BLaER1 (cell line): Measurements from ENCODE around the gene DDTL.
"Not testable (repeated sequence)": the region's sequence is repeated elsewhere in the genome, so short reads cannot be mapped to it uniquely, and the experiment has no call there.

Experiments used
- H3K27ac ChIP-seq: shearing (Covaris generic); formaldehyde crosslinking; 2 replicates; pipeline ENCODE4 v1.8.1; 2022
- H3K27me3 ChIP-seq: shearing (Covaris generic); formaldehyde crosslinking; 2 replicates; pipeline ENCODE4 v1.8.1; 2022
- H3K36me3 ChIP-seq: shearing (Covaris generic); formaldehyde crosslinking; 2 replicates; pipeline ENCODE4 v1.8.1; 2022
- H3K4me1 ChIP-seq: shearing (Covaris generic); formaldehyde crosslinking; 2 replicates; pipeline ENCODE4 v1.8.1; 2022
- H3K4me2 ChIP-seq: shearing (Covaris generic); formaldehyde crosslinking; 2 replicates; pipeline ENCODE4 v1.8.1; 2022
- H3K4me3 ChIP-seq: shearing (Covaris generic); formaldehyde crosslinking; 2 replicates; pipeline ENCODE4 v1.8.1; 2022
- H3K9ac ChIP-seq: shearing (Covaris generic); formaldehyde crosslinking; 2 replicates; pipeline ENCODE4 v1.8.1; 2022
- H3K9me3 ChIP-seq: shearing (Covaris generic); formaldehyde crosslinking; 2 replicates; pipeline ENCODE4 v1.8.1; 2022
- H4K20me1 ChIP-seq: shearing (Covaris generic); formaldehyde crosslinking; 2 replicates; pipeline ENCODE4 v1.8.1; 2022
- Cebpa-rat ChIP-seq: shearing (Covaris generic); IDR thresholded peaks from 2 replicates; pipeline ENCODE4 v1.8.1; 2022

Gene DDTL

GRCh38 chr22:23954193-23954990 lies 12.3 kb upstream of the DDTL start:
- not testable (repeated sequence) for H3K36me3 ChIP-seq, H3K4me3 ChIP-seq, H3K4me2 ChIP-seq, H3K27ac ChIP-seq, H3K4me1 ChIP-seq, H3K9me3 ChIP-seq, H3K27me3 ChIP-seq, H3K9ac ChIP-seq, H4K20me1 ChIP-seq

GRCh38 chr22:23954991-23955305 lies 11.7 kb upstream of the DDTL start:
- not testable (repeated sequence) for H4K20me1 ChIP-seq, H3K27ac ChIP-seq, H3K9me3 ChIP-seq, H3K4me1 ChIP-seq, H3K36me3 ChIP-seq, H3K9ac ChIP-seq, H3K4me2 ChIP-seq, H3K4me3 ChIP-seq, H3K27me3 ChIP-seq

DNA sequence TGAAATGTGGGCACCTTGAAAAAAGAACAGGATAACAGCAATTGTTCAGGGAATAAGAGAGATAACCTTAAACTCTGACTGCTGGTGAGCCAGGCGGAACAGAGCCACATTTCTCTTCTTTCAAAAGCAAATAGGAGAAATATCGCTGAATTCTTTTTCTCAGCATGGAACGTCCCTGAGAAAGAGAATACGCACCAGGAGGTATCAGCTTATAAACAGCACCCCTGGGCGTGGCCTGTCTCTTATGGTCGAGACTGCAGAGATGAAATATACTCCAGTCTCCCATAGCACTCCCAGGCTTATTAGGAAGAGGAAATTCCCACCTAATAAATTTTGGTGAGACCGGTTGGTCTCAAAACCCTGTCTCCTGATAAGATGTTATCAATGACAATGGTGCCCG lies 10.8 kb upstream of the DDTL start:
- not testable (repeated sequence) for H3K4me2 ChIP-seq, H3K4me3 ChIP-seq, H3K36me3 ChIP-seq, H3K9me3 ChIP-seq, H3K27ac ChIP-seq, H3K4me1 ChIP-seq, H3K9ac ChIP-seq, H4K20me1 ChIP-seq
- peaks cover 17% of the 10 kb centered on the region for H3K27me3 ChIP-seq

DNA sequence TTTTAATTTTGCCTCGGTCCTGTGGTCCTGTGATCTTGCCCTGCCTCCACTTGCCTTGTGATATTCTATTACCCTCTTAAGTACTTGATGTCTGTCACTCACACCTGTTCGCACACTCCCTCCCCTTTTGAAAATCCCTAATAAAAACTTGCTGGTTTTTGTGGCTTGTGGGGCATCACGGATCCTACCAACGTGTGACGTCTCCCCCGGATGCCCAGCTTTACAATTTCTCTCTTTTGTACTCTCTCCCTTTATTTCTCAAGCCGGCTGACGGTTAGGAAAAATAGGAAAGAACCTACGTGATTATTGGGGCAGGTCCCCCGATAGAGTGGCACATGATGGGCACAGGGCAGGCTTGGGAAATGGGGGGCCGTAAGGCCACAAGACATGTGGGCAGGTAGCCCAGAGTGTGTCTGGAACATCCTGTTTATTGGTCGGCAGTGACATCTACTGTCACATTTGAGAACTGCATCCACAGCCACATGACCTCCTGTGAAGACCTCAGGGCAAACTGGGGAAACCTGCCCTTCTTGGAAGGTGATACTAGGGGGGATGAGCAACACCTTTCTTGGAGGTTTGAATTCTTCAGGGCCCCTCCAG lies 10.3 kb upstream of the DDTL start:
- H3K27me3 ChIP-seq, result peaks cover 17% of the 10 kb centered on the region
- H3K4me2 ChIP-seq, H3K4me3 ChIP-seq, H3K36me3 ChIP-seq, H3K27ac ChIP-seq, H3K4me1 ChIP-seq, H3K9me3 ChIP-seq, H4K20me1 ChIP-seq, H3K9ac ChIP-seq: not testable (repeated sequence)

DNA sequence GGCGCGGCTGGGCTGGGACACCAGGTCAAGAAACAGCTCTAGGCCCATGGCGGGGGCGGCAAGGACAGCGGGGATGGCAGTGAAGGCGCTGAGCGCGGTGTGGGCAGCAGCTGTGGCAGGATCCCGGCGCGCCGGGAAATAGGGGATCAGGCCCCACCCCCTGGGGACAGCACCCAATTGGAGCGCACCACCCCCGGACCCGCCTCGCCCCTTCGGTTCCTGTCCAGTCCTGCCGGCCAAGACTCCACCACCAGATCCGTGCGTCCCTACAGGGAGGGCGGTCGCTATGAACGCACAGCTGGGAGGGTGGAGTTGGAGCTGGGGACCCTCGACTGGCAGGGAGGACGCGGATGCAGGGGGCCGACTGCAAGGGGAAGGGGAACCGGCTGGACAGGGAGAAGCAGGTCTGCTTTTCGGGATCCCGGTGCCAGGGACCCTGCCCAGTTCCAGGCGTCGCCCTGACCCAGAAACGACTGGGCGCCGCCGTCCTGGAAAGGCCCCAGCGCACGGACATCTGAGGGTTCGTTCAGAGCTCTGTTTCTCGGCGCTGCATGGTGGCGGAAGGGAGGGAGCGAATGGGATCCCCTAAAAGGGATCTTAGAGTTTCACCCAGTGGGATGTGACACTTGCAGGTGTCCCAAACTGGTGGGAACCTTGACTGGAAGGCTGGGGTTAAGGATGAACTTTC lies 5.5 kb upstream of the DDTL start, which contains the start of gene GSTT2B:
TSS of gene GSTT2B (minus strand) at position 112 of the 688 bp plus-strand sequence. CDS start at position 48, 64 bp downstream.
- not testable (repeated sequence) for H3K36me3 ChIP-seq, H3K27ac ChIP-seq, H3K9me3 ChIP-seq, H3K4me3 ChIP-seq, H4K20me1 ChIP-seq, H3K9ac ChIP-seq, H3K4me2 ChIP-seq, H3K4me1 ChIP-seq
- H3K27me3 ChIP-seq, result peaks cover 17% of the 10 kb centered on the region

DNA sequence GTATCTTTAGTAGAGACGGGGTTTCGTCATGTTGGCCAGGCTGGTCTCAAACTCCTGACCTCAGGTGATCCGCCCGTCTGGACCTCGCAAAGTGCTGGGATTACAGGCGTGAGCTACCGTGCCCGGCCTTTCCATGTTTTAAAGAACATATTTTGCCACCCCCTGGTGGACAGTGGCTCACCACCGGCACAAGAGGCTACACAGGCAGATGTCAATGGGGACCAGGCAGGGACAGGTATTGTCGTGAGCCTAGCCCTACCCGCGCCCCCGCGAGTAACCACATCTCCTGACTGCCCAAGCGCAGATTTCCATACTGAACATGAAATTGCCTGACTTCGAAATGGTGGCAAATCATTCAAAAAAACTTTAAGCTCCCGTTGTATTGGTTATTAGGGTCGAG lies 594 bp upstream of the DDTL start:
- H3K27ac ChIP-seq, H3K27me3 ChIP-seq, H3K4me3 ChIP-seq, H3K4me2 ChIP-seq, H3K9ac ChIP-seq, H3K9me3 ChIP-seq: not testable (repeated sequence)
- peaks cover 22% of the 10 kb centered on the region for H3K4me1 ChIP-seq
- peaks cover 22% of the 10 kb centered on the region for H4K20me1 ChIP-seq
- H3K36me3 ChIP-seq, result peaks cover 22% of the 10 kb centered on the region

DNA sequence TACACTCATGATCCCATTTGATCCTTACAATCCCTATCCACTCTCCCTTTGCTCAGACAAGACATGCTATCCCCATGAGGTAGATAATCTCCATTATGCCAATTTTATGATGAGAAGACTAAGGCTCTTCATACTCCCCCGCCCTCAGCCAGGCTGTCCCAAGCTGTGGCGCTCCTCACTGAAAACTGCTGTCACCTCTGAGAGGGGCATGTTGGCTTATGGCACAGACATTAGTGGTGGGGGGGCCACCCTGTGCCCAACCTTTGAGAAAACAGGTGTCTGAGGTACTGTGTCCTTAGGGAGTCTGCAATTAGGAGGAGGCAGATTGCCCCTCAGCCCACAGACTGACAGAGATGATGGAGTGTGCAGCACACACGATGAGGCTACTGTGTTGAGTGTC lies 2.4 kb downstream of the DDTL start:
- Histone ChIP-seq H3K4me3 (no peak overlapping the region), H3K27me3 (no peaks in the 10 kb centered on the region), H3K36me3 (peaks cover 31% of the 10 kb centered on the region), H3K4me1 (peaks cover 29% of the 10 kb centered on the region), H3K9ac (no peak overlapping the region), H4K20me1 (peaks cover 31% of the 10 kb centered on the region), H3K27ac (no peak overlapping the region), H3K9me3 (no peaks in the 10 kb centered on the region), H3K4me2 (peak overlapping the region; percentile 18)
- no peak for TF ChIP-seq Cebpa-rat

DNA sequence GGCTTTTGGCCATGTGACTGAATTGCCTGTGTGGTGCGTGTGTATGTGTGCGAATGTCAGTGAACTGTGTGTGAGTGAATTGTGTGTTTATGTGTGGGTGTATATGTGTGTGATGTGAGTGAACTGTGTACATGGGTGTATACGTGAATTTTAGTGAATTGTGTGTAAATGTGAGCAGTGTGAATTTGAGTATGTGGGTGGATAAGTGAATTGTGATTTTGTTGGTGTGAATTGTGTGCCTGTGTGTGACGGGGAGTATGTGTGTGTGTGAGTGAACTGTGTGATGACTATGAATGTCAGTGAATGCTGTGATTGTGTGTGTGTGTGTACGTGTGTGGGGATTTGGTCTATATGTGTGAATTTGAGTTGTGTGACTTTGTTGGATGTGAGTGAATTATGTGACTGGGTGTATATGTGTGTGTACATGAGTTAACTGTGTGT lies 3.5 kb downstream of the DDTL start:
- no peak for TF ChIP-seq Cebpa-rat
- peaks cover 29% of the 10 kb centered on the region for H3K4me1 ChIP-seq
- H3K36me3 ChIP-seq, result peaks cover 31% of the 10 kb centered on the region
- H3K9ac ChIP-seq, result peak overlapping the region; percentile 34; the same call in 1 of the 2 replicates
- no peaks in the 10 kb centered on the region for H3K9me3 ChIP-seq
- no peak overlapping the region for H3K4me3 ChIP-seq
- peak overlapping the region; percentile 18; the same call in 1 of the 2 replicates for H3K4me2 ChIP-seq
- no peaks in the 10 kb centered on the region for H3K27me3 ChIP-seq
- H4K20me1 ChIP-seq, result peaks cover 31% of the 10 kb centered on the region
- no peak overlapping the region for H3K27ac ChIP-seq

GRCh38 chr22:23970816-23971486 lies 4.3 kb downstream of the DDTL start:
- no peak overlapping the region for H3K9ac ChIP-seq
- peaks cover 31% of the 10 kb centered on the region for H3K36me3 ChIP-seq
- peaks cover 31% of the 10 kb centered on the region for H4K20me1 ChIP-seq
- TF ChIP-seq Cebpa-rat, result no peak
- no peak overlapping the region for H3K27ac ChIP-seq
- peaks cover 29% of the 10 kb centered on the region for H3K4me1 ChIP-seq
- H3K4me3 ChIP-seq, result no peak overlapping the region
- no peaks in the 10 kb centered on the region for H3K27me3 ChIP-seq
- H3K9me3 ChIP-seq, result no peaks in the 10 kb centered on the region
- peak overlapping the region; percentile 9; the same call in 1 of the 2 replicates for H3K4me2 ChIP-seq

- H3K27me3 ChIP-seq, H3K9ac ChIP-seq, H3K27ac ChIP-seq, H3K4me3 ChIP-seq, H3K9me3 ChIP-seq: not testable (repeated sequence)
- Histone ChIP-seq H4K20me1 (peaks cover 31% of the 10 kb centered on the region), H3K36me3 (peaks cover 31% of the 10 kb centered on the region), H3K4me2 (peak overlapping the region; percentile 9; the same call in 1 of the 2 replicates), H3K4me1 (peaks cover 29% of the 10 kb centered on the region)
These were observed 5.2 kb downstream of the DDTL start for GRCh38 chr22:23971927-23972326.

- H3K27me3 ChIP-seq, H3K9ac ChIP-seq, H3K27ac ChIP-seq, H3K9me3 ChIP-seq, H3K4me2 ChIP-seq, H3K4me3 ChIP-seq: not testable (repeated sequence)
- H4K20me1 ChIP-seq, result peaks cover 26% of the 10 kb centered on the region
- H3K36me3 ChIP-seq, result peaks cover 27% of the 10 kb centered on the region
- H3K4me1 ChIP-seq, result peaks cover 24% of the 10 kb centered on the region
These were observed 7.7 kb downstream of the DDTL start, which contains the start of gene DDT for GRCh38 chr22:23974345-23974744. Gene DDT, minus strand, starts transcription at chr22:23974441. Its CDS starts 27 bp downstream, at chr22:23974414.

- not testable (repeated sequence) for H3K9me3 ChIP-seq
These were observed 8.2 kb downstream of the DDTL start for GRCh38 chr22:23974836-23975352.

GRCh38 chr22:23977304-23977703 lies 10.6 kb downstream of the DDTL start:
- H3K9me3 ChIP-seq, H4K20me1 ChIP-seq, H3K4me1 ChIP-seq, H3K27ac ChIP-seq, H3K4me3 ChIP-seq, H3K4me2 ChIP-seq, H3K9ac ChIP-seq, H3K36me3 ChIP-seq: not testable (repeated sequence)
- H3K27me3 ChIP-seq, result peaks cover 10% of the 10 kb centered on the region

More at GRCh38 chr22:23974836-23975352, 8.2 kb downstream of the DDTL start:
- not testable (repeated sequence) for H3K27ac ChIP-seq, H3K27me3 ChIP-seq, H3K4me3 ChIP-seq, H3K9ac ChIP-seq, H3K4me2 ChIP-seq
- peaks cover 18% of the 10 kb centered on the region for H3K4me1 ChIP-seq
- H3K36me3 ChIP-seq, result peaks cover 21% of the 10 kb centered on the region
- H4K20me1 ChIP-seq, result peaks cover 21% of the 10 kb centered on the region
